ENCODE results near the gene LLGL2. TPM values are rescaled to one million over a fixed set of nuclear protein-coding genes. Genes with fewer than 3 reads are reported as not detected.

LLGL2 gene
- polyA plus RNA-seq, 1 donor (not counting 4 experiments of a cell fraction or from before 2014, with no cell fraction given): 13.8 TPM

GRCh38 chr17:75619506-75620431 is 94.3 kb downstream of the LLGL2 start:
- H3K4me1 ChIP-seq (ENCODE audit: control insufficient read depth, extremely low read depth, insufficient read depth, low read length): no peaks in the 10 kb centered on the region
- dilution Hi-C loops (cut with MboI; ENCODE audit: extremely low pct_ligation_motif_present, low sequenced_read_pairs): no loop called here
- no peak overlapping the region for H3K4me3 ChIP-seq (ENCODE audit: control insufficient read depth in 2 of 3, extremely low read depth in 1 of 3, insufficient read depth in 2 of 3, low read depth in 1 of 3, low read length in 3 of 3)
- peaks cover 16% of the 10 kb centered on the region for H3K27me3 ChIP-seq (ENCODE audit: control insufficient read depth, extremely low read depth, insufficient read depth, low read length)
- H3K4me2 ChIP-seq (ENCODE audit: control insufficient read depth, extremely low read depth, insufficient read depth, low read depth, low read length): no peak overlapping the region
- no peak for FAIRE-seq
- no peak overlapping the region for H2AFZ ChIP-seq (ENCODE audit: control insufficient read depth, low read length)
- no peak for DNase-seq (ENCODE audit: low read depth, low spot score)
- H3K79me2 ChIP-seq (ENCODE audit: control insufficient read depth, insufficient read depth, low read length): no peaks in the 10 kb centered on the region
- H3K27ac ChIP-seq (ENCODE audit: control insufficient read depth, insufficient read depth, low read length): no peak overlapping the region
- H3K9me1 ChIP-seq (ENCODE audit: control insufficient read depth, extremely low read depth, insufficient read depth, low read length): no peaks in the 10 kb centered on the region
- H3K9ac ChIP-seq (ENCODE audit: control insufficient read depth, extremely low read depth, insufficient read depth, low read length): no peak overlapping the region
- H4K20me1 ChIP-seq (ENCODE audit: control insufficient read depth, extremely low read depth, insufficient read depth, low read length): no peaks in the 10 kb centered on the region
- H3K9me3 ChIP-seq (ENCODE audit: control insufficient read depth, low read depth, low read length): no peaks in the 10 kb centered on the region
- no peaks in the 10 kb centered on the region for H3K36me3 ChIP-seq (ENCODE audit: control insufficient read depth in 2 of 2, extremely low read depth in 1 of 2, insufficient read depth in 2 of 2, low read length in 2 of 2)
- TF ChIP-seq, protein P1, sequence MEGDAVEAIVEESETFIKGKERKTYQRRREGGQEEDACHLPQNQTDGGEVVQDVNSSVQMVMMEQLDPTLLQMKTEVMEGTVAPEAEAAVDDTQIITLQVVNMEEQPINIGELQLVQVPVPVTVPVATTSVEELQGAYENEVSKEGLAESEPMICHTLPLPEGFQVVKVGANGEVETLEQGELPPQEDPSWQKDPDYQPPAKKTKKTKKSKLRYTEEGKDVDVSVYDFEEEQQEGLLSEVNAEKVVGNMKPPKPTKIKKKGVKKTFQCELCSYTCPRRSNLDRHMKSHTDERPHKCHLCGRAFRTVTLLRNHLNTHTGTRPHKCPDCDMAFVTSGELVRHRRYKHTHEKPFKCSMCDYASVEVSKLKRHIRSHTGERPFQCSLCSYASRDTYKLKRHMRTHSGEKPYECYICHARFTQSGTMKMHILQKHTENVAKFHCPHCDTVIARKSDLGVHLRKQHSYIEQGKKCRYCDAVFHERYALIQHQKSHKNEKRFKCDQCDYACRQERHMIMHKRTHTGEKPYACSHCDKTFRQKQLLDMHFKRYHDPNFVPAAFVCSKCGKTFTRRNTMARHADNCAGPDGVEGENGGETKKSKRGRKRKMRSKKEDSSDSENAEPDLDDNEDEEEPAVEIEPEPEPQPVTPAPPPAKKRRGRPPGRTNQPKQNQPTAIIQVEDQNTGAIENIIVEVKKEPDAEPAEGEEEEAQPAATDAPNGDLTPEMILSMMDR (optimal IDR thresholded peaks at IDR 0.05 in 1 of 3, IDR thresholded peaks at IDR 0.05 in 1 of 3, conservative IDR thresholded peaks at IDR 0.05 in 1 of 3; ENCODE audit: extremely low read depth in 1 of 3, insufficient read depth in 2 of 3, low read length in 3 of 3): peak; percentile 50 to 87 (median 55)
- no peak for TF ChIP-seq EZH2 (IDR thresholded peaks at IDR 0.05; ENCODE audit: low read length)

DNA sequence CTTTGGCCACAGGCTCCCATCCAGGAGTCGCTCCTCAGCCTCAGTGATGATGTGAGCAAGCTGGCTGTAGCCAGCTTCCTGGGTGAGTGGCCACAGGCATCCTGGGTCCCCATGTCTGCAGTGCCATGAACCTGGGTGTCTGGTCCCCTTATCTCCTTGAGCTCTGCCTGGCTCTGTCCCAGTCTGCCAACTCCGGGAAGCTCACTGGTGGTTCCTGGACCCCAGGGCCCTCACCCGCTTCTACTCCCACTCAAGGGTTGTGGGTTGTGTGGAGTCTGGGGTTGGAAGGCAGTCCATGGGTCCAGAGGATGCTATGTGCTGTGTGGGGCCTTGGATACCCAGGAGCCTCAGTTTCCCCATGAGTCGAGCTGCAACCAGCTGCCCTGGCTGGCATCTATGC is 96.0 kb downstream of the LLGL2 start:
- H3K36me3 ChIP-seq (ENCODE audit: control insufficient read depth in 2 of 2, extremely low read depth in 1 of 2, insufficient read depth in 2 of 2, low read length in 2 of 2): peaks cover 2 to 3% of the 10 kb centered on the region in 2 experiments
- H3K27ac ChIP-seq (ENCODE audit: control insufficient read depth, insufficient read depth, low read length): no peak overlapping the region
- no peak overlapping the region for H3K9ac ChIP-seq (ENCODE audit: control insufficient read depth, extremely low read depth, insufficient read depth, low read length)
- H3K27me3 ChIP-seq (ENCODE audit: control insufficient read depth, extremely low read depth, insufficient read depth, low read length): peaks cover 13% of the 10 kb centered on the region
- dilution Hi-C loops (cut with MboI; ENCODE audit: extremely low pct_ligation_motif_present, low sequenced_read_pairs): no loop called here
- H2AFZ ChIP-seq (ENCODE audit: control insufficient read depth, low read length): no peak overlapping the region
- no peaks in the 10 kb centered on the region for H3K4me1 ChIP-seq (ENCODE audit: control insufficient read depth, extremely low read depth, insufficient read depth, low read length)
- H3K9me3 ChIP-seq (ENCODE audit: control insufficient read depth, low read depth, low read length): no peaks in the 10 kb centered on the region
- H3K79me2 ChIP-seq (ENCODE audit: control insufficient read depth, insufficient read depth, low read length): no peaks in the 10 kb centered on the region
- no peak for DNase-seq (ENCODE audit: low read depth, low spot score)
- no peak overlapping the region for H3K4me3 ChIP-seq (ENCODE audit: control insufficient read depth in 2 of 3, extremely low read depth in 1 of 3, insufficient read depth in 2 of 3, low read depth in 1 of 3, low read length in 3 of 3)
- H3K4me2 ChIP-seq (ENCODE audit: control insufficient read depth, extremely low read depth, insufficient read depth, low read depth, low read length): no peak overlapping the region
- H4K20me1 ChIP-seq (ENCODE audit: control insufficient read depth, extremely low read depth, insufficient read depth, low read length): no peaks in the 10 kb centered on the region
- TF ChIP-seq, protein P1 (optimal IDR thresholded peaks at IDR 0.05 in 1 of 3, IDR thresholded peaks at IDR 0.05 in 1 of 3, conservative IDR thresholded peaks at IDR 0.05 in 1 of 3; ENCODE audit: extremely low read depth in 1 of 3, insufficient read depth in 2 of 3, low read length in 3 of 3): no peak
- no peak for TF ChIP-seq EZH2 (IDR thresholded peaks at IDR 0.05; ENCODE audit: low read length)
- no peak for FAIRE-seq
- H3K9me1 ChIP-seq (ENCODE audit: control insufficient read depth, extremely low read depth, insufficient read depth, low read length): no peaks in the 10 kb centered on the region

Data from keratinocyte (primary cell).